NCI-H2227 (cell line): ENCODE results near the gene HUS1B.
"Not testable (repeated sequence)": the region's sequence is repeated elsewhere in the genome, so short reads cannot be mapped to it uniquely, and the experiment has no call there.

Source experiments
- DNase-seq: peaks from one replicate; lab custom pipeline; 2025; ENCODE audit not compliant: unreplicated experiment; lab: John Stamatoyannopoulos, UW

Gene HUS1B

DNA sequence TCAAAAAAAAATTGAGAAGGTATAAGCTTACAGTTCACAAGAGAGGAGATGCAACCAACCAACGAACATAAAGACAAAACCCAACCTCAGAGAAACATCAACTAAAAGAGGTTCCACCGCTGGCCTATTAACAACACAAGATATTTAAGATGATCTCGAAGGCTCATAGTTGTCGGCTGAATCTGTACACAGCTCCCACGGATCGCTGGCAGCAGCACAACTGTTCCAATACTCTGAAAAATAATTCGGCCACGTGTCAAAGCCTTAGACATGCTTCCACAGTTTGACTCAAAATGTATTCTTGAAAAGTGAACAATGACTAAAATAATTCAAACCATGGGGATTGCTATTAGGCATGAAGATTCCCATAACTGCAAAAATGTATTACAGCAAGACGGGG is 22.4 kb upstream of the HUS1B start:
- no peak for DNase-seq

DNA sequence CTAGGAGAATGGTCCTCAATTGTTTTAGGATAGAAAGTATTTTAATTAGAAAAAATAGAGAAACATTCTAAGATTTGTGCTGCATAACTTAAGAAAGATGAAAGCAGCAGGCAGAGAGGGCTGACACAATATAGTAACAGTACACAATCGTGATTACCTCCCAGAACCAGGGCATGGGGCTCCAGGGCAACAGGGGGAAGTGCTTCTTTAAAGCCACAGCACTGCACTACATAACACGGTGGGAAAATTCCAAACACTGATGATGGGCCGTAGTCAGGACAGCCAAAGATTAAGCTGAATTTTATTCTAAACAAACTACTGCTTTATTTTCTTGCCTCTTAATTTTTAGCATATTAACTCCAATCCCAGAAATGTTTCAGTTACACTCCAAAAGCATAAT is 21.6 kb upstream of the HUS1B start:
- DNase-seq = no peak

DNA sequence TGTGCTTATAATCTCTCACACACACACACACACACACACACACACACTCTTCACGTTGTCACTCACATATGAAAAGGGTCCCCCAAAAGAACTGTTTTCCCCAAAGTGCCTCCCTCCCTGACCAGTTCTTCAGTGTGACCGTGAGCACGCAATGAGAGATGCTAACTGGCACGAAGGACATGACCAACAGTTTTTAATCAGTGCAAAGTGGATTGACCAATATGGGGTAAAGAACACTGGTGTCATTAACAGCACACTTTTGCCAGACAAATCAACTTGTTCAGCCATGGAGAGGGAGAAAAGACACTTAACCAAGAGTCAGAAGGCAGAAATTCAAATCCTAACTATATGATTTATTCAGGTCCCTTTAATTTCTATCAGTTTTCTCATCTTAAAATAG is 21.0 kb upstream of the HUS1B start:
- DNase-seq = no peak

DNA sequence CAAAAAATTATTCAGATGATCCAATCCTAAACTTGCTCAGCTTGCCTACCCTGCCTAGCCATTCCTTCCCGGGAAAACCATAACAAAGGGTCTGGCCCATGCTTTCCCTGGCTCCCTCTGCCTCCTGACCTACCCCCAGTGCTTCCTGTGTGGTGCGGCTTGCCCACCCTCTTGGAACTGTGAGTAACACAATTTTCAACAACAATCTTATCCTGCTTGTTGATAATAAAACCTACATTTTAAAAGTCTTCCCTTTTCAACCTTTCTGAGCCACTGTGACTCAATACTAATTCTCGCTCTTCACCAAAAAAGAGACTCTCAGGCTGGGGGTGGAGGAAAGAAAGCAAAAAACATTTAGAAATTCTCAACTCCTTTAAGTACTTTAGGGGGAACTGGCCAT is 18.1 kb upstream of the HUS1B start:
- DNase-seq = no peak

DNA sequence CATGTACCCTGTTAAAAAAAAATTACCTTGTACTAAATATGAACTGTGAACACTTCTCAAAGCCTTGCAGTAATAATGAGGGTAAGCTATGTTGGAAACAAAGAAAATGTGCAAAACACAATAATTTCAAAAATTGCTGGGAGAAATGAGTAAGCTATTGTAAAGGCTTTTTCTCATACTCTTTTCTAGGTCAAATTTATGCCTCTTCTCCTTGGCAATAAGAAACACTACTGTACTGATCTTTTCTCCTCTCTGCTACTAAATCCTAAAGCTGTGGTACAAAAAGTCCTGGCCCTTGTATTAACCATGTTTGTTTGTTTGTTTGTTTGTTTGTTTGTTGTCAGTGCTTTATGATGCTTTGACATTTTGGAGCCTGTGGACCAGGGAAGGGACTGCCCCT is 17.5 kb upstream of the HUS1B start:
- no peak for DNase-seq

DNA sequence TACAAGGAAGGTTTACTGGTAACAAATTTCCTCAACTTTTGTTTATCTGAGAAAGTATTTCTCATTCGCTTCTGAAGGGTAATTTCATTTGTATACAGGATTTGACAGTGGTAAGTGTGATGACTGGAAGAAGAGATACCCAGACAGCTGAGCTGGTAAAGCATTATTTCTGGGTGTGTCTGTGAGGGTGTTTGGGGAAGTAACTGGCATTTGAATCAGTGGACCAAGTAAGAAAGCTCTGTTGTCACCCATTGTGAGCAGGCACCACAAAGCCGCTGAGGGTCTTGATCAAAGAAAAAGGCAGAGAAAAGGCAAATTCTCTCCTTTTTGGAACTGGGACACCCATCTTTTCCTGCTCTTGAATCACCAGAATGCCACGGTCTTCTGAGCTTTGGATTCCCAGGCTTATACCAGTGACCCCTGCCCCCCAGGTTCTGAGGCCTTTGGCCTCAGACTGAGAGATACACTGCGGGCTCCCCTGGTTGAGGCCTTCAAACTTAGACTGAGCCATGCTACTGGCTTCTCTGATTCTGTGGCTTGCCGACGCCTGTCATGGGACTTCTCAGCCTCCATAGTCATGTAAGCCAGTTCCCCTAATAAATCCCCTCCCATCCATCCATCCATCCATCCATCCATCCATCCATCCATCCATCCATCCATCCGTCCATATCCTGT is 10.5 kb upstream of the HUS1B start:
- DNase-seq = no peak

DNA sequence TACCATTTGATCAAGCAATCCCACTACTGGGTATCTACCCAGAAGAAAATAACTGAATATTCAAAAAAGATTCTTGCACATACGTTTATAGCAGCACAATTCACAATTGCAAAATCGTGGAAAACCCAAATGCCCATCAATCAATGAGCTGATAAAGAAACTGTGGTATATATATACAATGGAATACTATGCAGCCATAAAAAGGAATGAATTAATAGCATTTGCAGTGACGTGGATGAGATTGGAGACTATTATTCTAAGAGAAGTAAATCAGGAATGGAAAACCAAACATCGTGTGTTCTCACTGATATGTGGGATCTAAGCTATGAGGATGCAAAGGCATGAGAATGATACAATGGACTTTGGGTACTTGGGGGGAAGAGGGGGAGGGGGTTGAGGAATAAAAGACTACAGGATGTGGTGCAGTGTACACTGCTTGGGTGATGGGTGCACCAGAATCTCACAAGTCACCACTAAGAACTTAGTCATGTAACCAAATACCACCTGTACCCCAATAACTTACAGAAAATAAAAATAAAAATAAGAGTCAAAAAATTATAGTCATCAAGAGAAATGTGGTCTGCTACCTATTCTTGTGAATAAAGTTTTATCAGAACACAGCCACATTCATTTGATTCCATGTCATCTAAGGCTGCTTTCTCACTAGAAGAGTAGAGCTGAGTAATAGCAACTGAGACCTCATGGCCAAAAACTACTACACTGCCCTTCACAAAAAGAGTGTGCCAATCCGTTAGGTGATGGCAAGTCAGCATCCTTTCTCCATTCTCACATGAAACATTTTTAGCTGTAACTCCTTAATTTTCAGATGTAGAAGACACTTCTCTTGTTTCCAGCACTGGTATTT is 8.7 kb upstream of the HUS1B start:
- no peak for DNase-seq

DNA sequence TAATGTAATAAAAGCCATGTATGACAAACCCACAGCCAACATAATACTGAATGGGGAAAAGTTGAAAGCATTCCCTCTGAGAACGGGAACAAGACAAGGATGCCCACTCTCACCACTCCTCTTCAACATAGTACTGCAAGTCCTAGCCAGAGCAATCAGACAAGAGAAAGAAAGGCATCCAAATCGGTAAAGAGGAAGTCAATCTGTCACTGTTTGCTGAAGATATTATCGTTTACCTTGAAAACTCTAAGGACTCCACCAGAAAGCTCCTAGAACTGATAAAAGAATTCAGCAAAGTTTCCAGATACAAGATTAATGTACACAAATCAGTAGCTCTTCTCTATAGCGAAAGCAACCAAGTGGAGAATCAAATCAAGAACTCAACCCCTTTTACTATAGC is 6.9 kb upstream of the HUS1B start:
- not testable (repeated sequence) for DNase-seq

DNA sequence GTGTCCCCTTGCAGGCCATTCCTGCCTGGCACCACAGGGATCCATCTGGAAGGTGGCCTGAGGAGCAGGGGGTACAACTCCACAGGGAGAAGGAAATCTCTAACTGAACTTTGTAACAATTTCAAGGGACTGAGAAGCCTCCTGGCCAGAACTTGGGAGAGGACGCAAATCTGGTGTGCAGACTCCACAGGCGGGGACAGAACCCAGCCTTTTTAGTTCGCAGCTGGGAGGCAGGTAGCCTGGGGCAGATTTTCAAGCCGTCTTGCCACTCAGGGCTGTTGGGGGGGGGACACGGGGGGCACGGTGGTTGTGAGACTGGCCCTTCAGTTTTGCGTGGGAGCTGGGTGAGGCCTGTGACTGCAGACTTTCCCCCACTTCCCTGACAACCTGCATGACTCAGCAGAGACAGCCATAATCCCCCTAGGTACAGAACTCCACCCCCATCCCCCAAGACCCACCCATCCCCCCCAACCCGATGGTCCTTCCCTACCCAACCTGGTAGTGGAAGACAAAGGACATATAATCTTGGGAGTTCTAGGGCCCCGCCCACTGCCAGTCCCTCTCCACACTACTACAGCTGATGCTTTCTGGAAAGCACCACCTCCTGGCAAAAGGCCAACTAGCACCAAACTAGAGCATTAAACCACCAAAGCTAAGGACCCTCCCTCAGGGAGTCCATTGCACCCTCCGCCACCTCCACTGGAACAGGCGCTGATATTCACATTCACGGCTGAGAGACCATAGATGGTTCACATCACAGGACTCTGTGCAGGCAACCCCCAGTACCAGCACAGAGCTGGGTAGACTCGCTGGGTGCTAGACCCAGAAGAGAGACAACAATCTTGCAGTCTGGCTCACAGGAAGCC is 3.0 kb upstream of the HUS1B start:
- no peak for DNase-seq

DNA sequence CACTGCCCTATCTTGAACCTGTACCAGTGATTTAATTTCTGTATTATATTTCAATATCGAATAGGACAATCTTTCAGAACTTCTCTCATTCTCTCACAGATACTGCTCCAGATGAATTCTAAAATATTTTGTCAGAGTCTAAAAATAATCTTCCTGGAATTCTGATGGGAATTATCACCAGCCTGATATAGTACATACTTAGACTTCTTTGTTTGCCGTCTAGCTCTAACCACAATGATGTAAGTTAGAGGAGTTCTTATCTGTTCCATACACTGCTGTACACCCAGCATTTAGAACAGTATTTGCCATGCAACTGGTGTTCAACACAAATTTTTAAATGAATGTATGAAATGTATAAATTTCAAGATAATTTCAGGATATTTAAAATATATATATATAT is 1.3 kb upstream of the HUS1B start:
- no peak for DNase-seq

DNA sequence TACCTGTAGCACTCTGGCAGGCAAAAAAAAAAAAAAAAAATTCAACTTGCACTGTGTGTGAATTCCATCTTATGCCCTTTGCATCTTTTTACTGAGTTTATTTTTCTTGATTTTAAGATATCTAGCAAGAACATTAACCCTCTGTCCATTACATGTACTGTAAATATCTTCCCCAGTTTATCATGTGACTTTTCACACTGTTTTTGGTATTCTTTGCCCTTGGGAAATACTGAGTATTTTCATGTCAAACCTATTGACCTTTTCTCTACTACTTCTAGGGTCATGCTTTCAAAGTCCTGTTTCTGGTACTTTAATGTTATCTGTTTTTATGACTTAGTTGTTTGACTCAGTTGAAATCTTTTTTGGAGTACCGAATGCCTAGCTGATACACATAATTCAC is 843 bp upstream of the HUS1B start:
- no peak for DNase-seq

DNA sequence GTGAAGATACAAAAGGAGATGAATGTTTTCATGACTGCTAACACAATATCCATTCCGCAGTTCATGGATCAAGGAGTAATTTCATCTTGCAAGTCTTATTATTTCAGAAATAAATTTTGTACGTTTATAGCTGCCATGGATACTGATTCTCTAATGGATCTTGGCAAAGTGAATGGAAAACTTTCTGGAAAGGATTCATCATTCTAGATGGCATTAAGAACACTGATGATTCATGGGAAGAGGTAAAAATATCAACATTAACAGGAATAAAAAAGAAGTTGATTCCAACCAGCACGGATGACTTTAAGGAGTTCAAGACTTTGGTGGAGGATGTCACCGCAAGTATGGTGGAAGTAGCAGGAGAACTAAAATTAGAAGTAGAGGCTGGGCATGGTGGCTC is 2.8 kb downstream of the HUS1B start:
- DNase-seq = no peak

DNA sequence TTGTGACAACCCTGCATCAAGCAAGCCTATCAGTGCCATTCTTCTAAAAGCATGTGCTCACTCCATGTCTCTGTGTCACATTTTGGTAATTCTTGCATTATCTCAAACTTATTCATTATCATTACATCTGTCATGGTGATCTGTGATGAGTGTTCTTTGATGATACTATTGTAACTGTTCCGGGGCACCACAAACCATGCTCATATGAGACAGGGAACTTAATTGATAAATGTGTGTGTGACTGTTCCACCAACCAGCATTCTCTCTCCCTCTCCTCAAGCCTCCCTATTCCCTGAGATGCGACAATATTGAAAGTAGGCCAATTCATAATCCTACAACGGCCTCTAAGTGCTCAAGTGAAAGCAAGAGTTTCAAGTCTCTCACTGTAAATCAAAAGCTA is 4.0 kb downstream of the HUS1B start:
- DNase-seq = no peak

DNA sequence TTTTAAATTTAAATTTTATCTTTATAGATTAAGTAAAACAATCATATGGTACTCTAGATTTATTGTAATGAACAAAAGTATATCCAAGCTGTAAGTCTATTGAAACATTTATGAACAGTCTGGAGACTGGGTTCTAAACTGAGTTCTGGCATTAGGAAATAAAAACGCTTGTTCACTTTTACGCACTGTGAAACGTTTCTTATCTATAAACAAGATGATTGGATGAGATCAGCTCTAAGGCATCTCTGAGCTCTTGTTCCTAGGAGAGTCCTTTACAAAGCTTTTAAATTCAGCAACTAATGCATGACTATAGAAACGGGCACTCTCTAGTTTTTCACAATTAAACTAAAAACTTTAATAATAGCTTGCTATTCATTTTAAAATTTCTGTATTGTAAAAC is 6.8 kb downstream of the HUS1B start:
- DNase-seq = no peak

DNA sequence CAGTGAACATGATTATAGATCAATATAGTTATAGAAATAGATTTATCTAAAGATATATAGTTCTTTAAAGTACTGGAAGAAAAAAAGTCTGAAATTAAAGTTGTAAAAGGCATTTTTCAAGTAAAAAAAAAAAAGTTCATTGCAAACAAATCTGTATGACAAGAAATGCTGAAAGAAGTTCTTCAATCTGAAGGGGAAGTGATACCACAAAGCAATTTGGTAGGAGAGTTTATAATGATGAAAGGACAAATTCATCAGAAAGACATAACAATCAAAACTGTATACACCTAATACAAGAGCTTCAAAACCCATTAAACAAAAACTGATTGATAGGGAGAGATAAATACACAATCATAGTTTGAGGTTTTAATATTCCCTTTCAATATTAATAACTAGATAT is 14.1 kb downstream of the HUS1B start:
- no peak for DNase-seq

DNA sequence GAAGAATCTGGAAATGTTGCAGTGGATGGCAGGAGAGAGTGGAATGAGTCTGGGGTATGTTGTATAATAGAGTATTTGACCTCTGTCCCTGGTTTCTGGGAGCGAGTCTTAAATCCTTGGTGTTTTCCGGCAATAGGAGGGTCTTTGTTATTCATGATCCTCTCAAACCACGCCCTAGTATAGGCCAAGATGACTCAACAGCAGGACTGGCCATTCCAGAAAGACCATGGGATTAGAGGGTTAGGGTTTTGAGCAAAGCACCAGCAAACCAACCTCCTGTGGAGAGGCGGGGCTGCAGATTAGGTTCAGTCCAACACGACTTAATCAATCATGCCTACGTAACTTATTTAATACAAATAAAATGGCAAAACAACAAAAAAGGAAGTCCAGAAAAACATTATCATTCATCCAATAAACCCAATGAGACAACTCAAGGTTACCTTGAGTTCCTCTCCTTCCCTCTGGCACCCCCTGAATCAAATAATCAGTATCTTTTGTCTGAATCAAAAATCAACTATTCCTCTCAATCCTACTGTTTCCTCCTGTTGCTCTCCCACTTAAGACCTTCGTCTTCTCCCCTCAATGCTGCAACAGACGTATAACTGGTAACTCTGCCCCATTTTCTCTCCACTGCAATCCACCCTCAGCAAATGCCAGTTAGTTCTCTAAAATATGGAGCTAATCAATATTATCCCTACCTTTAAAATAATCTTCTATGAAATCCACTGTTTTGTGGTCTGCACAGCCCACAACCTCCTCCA is 15.5 kb downstream of the HUS1B start:
- no peak for DNase-seq

DNA sequence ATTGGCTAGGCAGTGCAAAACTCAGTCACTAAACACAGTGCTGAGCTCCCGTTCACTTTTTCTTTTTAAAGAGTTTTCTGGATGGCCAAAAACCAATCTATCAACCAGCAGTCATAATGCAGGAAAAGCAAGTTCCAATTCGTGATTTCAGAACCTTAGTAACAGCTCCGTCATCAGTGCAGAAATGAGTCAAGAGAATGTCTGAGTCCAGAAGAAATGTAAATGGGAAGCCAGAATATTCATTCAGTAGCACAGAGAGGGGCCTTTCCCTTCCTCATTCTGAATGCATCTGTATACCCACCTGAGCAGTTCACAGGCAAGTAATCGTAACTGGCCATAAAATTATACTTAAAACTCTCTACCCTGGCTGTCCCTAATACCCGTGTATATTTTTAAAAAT is 20.4 kb downstream of the HUS1B start:
- no peak for DNase-seq

DNA sequence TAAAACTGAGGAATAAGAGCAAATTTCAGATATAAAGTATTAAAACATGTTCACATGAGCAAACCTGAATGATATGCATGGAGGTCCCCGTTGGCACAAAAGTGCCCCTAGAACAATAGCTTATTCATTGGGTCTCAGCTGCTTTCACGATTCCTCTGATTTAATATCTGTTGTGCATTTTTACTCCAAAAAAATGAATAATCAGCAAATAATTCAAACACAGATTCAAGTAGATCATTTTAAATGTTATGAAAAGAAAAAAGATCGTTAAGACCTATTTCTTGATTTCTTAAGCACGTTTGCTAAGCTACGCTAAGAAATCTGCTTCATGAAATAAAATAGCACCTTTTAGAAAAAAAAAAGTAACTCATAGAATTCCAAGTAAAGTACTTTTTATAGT is 21.7 kb downstream of the HUS1B start:
- no peak for DNase-seq

DNA sequence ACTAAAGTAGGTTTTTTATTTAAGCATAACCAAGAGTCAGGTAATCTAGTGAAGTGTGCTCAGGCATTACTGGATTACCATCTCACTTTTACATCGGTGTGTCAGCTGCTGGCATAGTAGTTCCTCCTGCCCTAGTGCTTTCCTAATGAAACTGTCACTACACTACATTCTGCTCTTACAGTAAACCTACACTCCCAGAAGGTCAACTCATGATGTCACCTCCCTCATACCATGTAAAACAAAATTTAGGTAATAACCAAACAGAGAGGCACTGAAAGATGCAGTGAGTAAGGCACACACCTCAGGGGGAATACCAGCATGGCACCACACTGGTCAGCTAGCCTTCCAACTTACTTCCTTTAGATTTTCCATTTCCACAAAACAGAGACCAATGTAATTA is 23.3 kb downstream of the HUS1B start:
- no peak for DNase-seq

DNA sequence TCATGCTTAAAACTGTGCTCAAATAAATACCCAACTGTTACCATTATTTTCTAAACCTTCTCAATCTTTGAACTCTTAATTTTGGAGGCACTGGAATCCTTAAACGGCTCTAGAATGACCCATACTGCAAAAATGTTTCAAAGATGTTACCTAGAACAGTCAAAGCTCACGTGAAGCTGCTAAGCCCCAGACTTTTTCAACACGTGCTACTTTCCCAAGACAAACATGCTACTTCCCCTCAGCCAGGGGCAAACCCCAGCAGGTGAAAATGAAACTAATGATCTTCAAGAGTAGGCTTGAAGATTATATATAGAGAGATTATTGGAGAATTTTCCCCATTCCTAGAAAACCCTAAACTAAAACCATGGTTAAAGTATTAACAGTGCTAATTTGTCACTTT is 28.1 kb downstream of the HUS1B start:
- no peak for DNase-seq

DNA sequence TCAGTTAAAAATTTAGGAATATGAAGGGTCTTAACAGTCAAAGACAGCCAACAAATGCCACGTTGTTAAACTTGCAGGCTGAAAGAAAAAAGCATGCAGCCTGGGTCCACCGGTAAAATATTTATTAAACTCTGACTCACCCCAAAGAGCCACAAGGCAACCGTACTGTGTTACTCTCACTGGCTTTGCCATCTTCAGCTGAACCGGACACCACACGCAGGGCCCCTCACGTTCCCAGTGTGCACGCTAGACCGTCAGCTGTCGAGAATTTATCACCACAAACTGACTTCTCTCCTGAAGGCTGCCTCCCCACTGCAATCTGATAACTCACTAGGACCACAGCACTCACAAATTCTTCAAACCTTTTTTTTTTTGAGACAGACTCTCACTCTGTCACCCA is 30.7 kb downstream of the HUS1B start:
- DNase-seq = no peak
